ENCODE results near the gene GOLGA6L2.
"Not testable (repeated sequence)": the region's sequence is repeated elsewhere in the genome, so short reads cannot be mapped to it uniquely, and the experiment has no call there.

Gene GOLGA6L2, protein sequence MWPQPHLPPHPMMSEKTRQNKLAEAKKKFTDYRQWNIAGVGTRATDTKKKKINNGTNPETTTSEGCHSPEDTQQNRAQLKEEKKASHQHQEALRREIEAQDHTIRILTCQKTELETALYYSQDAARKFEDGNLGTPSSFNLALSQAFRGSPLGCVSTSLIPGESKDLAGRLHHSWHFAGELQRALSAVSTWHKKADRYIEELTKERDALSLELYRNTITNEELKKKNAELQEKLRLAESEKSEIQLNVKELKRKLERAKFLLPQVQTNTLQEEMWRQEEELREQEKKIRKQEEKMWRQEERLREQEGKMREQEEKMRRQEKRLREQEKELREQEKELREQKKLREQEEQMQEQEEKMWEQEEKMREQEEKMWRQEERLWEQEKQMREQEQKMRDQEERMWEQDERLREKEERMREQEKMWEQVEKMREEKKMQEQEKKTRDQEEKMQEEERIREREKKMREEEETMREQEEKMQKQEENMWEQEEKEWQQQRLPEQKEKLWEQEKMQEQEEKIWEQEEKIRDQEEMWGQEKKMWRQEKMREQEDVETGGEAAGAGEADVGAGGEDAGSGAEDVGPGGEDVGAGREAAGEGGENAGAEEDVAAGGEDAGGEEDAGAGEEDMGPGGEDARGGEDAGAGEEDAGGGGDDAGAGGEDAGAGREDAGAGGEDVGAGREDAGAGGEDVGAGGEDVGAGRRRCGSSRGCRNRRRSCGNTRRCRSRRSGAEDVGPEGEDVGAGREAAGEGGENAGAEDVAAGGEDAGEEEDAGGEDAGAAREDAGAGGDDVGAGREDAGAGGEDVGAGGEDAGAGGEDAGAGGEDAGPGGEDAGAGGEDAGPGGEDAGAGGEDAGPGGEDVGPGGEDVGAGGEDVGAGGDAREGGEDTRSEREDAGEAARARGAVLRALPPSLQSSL

DNA sequence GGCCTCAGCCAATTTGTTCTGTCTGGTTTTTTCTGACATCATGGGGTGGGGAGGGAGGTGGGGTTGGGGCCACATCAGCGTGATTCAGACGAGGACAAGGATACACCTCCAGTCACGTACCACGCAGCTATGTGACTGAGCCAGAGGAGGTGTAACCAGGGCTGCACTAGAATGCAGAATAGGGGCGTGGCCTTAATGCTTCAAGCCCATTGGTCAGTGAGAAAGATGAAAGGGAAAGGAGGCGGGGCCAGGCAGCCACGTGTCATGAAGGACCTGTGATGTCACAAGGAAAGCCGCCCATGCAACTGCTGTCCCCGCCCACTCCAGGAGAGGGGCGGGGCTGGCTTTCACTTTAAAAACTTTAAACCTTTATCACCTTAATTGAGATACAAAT, at the start of gene GOLGA6L2:
TSS of gene GOLGA6L2 (minus strand) at position 137 of the 394 bp plus-strand sequence. CDS start at position 75, 62 bp downstream.
- no peak for DNase-seq (ENCODE audit: low read depth, low spot score)

DNA sequence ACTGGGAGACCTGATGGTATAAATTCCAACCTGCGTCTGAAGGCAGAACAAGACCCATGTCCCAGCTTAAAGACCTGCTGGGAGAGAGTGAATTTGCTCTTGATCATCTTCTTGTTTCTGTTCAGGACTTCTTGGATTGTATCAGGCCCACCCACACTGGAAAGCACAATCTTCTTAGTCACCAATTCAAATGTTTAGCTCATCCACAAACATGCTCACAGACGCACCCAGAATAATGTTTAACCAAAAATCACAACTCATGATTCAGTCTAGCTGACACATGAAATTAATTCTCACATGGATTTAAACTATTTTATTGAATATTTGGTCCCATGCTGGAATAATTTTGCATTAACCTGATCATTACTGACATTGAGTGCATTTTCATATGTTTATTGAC, 37.8 kb upstream of the GOLGA6L2 start:
- no peak for DNase-seq (ENCODE audit: low read depth, low spot score)

DNA sequence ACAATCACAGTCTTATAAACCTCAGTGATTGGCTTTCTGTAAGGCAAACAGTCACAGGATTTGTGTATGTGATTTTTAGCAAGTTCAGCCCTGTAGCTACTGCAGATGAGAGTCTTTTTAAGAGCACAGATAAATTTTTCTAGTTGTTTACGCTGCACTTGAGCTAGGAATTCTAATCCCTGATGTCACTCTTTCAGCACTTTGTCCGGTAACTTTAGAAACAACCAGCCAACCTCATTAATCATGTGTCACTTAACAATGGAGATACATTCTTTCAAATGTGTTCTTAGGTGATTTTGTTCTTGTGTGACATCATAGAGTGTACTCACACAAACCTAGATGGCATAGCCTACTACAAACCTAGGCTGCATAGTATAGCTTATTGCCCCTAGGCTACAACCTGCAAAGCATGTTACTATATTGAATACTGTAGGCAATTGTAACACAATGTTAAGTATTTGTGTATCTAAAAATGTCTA, 36.8 kb upstream of the GOLGA6L2 start:
- no peak for DNase-seq (ENCODE audit: low read depth, low spot score)

DNA sequence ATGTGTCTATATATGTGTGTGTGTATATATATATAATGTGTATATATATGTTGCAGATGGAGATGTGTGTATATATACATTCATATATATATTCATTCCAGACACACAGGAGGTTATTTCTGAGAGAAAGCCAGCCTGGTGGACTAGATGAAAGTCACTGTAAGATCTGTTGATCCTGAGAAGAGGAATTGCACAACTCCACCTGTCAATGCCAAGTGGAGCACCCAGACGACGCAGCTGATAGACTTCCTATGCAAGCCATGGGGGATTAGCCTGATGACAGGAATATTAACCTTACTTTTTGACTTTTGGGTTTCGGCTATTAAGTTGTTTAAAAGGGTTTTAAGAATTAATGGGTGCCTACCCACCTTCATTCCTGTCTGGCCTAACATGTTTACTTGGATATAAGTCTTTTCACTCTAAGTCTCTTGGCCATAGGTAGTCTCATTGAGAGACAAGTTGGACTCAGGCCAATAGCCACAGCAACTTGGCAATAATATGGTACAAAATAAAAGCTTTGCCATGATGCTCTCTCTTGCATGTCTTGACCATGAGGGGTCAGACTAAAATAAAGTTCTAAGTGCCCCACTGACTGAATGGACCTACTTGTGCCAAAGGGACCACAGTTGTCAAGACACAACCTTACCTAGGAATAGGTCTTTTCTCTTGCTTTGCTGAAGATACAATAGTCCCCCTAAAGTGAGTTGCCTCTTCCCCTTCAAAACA, 35.9 kb upstream of the GOLGA6L2 start:
- DNase-seq (ENCODE audit: low read depth, low spot score) = no peak

DNA sequence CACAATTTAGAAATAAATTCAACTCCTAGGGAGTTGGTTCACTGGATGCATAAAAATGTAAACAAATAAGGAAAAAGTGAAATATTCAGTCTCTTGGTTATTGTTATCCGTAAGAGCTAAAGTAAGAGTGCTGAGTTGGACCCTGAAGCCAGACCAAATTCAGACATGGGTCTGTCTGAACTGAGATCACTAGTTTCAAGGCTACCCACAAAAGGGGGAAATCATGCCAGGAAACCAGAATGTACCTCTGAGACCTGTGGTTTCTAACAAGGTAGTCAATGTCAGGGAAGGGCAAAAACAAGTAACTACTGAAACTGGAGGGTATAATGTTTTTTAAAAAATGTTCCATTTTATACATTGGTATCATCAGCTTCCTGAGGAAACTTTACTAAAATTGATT, 35.2 kb upstream of the GOLGA6L2 start:
- no peak for DNase-seq (ENCODE audit: low read depth, low spot score)

DNA sequence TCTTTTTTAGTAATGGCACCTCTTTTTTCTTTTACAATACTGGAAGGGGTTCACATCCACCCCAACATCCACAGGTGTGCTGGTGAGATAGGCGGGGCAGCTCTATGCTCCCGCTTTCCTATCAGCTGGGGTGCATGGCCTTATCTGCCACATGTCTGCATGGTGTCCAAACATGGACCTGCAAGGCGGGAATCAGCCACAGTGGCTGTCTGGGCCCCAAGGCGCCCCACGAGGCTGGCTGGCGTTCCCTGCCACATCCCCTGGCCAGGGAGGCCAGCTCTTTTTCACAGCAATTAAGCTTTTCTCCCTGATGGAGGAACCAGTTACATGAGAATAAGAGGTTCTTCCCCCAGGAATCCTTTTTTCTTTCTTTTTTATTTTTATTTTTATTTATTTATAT, 30.9 kb upstream of the GOLGA6L2 start:
- DNase-seq (ENCODE audit: low read depth, low spot score) = no peak

DNA sequence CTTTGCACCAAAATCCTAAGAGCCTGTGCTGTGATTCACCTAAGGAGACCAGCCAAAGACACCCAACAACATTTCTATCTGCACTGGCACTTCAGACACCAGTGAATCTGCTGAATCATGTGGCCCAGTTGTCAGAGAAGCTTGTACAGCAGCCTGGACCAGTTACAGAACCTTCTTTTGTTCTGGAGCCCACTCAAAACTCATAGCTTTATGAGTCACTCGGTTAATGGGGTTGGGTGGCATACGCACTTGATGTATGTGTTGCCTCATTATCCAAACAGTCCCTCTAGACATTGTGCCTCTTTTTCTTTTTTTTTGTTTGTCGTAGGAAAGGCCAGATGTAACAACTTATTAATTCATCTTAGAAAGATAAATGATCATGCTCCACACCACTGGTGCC, 25.6 kb upstream of the GOLGA6L2 start:
- no peak for DNase-seq (ENCODE audit: low read depth, low spot score)

DNA sequence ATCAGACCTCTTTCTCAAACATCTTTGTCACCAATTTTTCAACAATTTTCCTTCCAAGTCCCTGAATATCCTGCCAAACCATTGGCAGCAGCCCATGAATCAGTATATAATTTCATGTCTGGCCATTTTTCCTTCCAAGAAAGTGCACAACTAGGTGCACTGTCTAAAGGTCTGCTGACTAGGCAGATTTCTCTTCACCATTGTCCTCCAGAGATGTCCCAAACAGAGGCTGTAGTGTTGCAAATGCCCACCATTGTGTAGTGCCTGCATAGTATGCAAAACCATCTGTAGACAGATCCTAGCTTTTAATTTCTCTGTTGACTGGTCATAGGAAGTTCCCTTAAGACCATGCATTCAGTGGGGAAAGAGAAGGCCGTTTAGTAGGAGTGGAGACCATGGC, 25.0 kb upstream of the GOLGA6L2 start:
- DNase-seq (ENCODE audit: low read depth, low spot score) = no peak

DNA sequence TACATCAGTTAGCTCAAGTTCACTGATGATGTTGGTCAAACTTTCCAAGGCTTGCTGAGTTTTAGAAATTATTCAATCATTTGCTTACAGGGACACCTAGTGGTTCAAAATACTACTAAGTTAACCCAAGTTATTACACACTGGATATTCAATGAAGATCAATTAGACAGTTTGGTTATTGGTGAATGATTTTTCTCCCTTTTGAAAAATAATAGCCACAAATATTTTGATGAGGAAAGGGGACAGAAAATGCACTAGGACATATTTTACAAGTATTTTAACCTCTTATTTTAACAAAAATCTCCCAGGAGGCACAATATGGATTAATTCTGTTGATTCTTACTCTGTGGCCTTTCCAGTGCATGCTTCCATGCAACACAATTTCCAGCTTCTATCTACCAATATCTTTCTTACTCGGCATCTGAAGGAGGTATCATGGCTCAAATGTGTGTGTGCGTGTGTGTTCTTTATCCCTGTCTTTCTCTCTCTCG, 20.1 kb upstream of the GOLGA6L2 start:
- no peak for DNase-seq (ENCODE audit: low read depth, low spot score)

DNA sequence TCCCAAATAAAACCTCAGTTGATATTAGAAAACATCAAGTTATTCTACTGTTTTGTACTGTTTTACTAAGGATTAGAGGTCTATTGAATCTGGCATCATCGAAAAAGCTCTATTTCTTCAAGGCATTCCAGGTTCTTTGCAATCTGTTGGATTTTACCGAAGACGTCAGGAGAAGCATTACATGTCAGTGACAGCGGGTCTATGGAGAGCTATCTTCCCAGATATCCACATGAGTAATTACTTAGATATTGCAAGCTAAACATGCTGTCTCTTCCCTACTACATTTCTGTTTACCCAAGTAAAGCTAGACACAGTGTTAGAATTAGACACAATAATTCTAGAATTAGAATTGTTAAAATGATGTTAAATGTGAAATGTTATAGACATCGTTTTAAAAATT, 10.8 kb upstream of the GOLGA6L2 start:
- DNase-seq (ENCODE audit: low read depth, low spot score) = no peak

DNA sequence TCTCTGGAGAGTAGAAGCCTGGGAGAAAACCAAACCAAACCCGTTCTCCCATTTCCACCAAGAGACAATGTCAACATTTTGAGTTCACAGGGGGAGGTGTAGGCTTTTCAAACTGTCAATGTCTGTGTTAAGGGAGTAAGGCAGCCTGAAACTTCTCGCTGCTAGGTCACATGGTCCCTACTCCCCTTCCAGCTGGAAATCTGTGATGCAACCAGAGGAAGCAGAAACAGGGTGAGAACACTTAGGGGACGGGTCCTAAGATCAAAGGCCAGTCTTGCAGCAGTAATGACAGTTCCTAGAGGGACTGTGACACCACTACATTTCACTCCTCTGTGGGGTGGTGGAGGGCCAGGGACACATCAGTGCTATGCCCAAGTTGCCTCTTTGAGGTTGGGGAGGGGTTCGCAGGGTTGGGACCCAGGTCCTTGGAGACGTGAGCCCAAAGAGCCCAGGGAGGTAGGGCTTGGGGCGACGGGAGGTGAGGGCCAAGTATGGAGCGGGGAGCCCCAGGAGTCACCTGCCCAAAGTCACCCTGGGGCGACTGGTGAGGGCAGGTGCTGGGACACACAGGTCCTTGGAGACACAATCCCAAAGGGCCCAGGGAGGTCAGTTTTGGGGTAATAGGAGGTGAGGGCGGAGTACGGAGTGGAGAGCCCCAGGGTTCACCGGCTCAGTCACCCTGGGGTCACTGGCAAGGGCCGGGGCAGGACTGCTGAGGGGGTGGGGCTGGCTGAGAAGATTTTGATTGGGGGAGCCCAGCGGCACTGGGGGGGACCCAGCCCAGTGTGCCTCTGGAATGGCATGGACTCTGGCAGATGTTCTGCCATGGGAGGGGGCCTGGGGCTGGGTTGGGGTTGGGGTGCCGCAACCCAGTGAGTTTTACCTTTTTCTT, 582 bp downstream of the GOLGA6L2 start:
- DNase-seq (ENCODE audit: low read depth, low spot score) = no peak

DNA sequence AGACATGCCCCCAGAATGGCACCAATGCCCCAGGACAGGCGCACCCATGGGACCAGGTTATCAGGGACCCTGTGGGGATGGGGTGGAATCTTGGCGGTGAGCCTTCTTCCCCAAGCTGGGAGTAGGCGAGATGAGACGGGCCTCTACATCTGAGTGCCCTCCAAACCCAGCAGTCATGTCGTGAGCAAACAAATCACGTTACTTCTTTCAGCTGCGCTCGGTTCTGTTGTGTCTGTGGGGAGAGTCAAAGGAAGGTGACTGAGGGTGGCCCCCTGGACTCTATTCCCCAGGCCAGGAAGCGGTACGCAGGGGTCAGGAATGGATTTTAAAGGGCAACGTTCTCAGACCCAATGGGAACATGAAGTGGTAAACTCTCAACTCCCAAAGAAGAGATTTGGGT, 2.8 kb downstream of the GOLGA6L2 start:
- DNase-seq (ENCODE audit: low read depth, low spot score) = no peak

DNA sequence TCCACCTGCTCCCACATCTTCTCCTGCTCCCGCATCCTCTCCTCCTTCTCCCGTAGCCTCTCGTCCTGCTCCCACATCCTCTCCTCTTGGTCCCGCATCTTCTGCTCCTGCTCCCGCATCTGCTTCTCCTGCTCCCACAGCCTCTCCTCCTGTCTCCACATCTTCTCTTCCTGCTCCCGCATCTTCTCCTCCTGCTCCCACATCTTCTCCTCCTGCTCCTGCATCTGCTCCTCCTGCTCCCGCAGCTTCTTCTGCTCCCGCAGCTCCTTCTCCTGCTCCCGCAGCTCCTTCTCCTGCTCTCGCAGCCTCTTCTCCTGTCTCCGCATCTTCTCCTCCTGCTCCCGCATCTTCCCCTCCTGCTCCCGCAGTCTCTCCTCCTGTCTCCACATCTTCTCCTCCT, 5.8 kb downstream of the GOLGA6L2 start:
- DNase-seq (ENCODE audit: low read depth, low spot score) = no peak

DNA sequence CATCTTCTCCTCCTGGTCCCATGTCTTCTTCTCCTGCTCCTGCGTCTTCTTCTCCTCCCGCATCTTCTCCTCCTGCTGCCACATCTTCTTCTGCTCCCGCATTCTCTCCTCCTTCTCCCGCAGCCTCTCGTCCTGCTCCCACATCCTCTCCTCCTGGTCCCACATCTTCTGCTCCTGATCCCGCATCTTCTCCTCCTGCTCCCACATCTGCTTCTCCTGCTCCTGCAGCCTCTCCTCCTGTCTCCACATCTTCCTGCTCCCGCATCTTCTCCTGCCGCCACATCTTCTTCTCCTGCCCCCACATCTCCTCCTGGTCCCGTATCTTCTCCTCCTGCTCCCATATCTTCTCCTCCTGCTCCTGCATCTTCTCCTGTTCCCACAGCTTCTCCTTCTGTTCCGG, 6.4 kb downstream of the GOLGA6L2 start:
- no peak for DNase-seq (ENCODE audit: low read depth, low spot score)

DNA sequence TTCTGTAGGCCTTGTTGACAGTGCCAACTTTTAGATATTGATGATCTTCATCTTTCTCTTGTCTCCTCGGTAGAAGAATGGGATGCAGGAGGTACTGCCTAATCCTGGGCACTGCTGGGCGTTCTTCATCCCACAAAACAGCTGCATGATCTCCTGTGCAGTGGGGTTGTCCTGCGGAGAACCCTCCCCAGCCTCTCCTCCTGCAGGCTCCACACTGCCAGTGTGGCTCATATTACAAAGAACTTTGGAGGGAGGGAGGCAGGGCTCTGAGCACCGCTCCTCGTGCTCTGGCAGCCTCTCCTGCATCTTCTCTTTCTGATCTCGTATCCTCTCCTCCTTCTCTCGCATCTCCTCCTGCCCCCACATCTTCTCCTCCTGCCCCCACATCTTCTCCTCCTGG, 7.5 kb downstream of the GOLGA6L2 start:
- DNase-seq (ENCODE audit: low read depth, low spot score) = no peak

DNA sequence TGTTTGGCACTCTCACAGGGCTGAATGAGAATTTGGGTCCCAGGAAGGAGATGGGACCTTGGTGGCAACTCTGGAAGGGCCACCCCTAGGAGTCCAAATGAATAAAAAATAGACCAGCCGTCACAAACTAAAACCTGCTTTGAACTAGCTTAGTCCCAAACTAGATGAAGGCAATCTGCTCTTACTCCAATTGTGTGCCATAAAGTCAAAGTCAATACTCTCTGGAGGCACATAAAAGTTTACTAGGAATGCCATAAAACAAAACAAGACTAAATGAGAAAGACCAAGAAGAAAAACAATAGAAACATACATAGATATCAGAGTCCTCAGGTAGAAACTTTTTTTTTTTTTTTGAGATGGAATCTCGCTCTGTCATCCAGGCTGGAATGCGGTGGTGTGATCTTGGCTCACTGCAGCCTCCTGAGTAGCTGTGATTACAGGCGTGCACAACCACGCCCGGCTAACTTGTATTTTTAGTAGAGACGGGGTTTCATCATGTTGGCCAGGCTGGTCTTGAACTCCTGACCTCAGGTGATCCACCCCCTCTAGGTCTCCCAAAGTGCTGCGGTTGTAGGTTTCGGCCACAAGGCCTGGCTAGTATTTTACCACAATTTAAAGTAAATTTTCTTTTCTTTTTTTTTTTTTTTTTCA, 8.1 kb downstream of the GOLGA6L2 start:
- DNase-seq (ENCODE audit: low read depth, low spot score) = no peak

DNA sequence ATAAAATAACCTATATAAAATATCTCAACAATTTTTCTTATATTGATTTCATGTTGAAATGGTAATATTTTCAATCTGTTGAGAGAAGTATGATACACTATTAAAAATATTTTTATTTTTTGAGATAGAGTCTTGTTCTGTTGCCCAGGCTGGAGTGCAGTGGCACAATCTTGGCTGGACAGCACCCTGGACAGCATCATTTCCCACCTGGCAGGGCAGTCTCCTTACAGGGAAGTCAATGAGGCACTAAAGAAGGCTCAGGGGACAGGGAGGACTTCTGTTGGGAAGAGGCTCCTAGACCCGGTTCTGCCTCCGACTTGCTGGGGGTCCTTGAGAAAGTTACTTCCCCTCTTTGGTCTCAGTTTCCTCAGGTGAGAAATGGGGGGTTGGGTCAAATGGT, 9.4 kb downstream of the GOLGA6L2 start:
- DNase-seq (ENCODE audit: low read depth, low spot score) = no peak

DNA sequence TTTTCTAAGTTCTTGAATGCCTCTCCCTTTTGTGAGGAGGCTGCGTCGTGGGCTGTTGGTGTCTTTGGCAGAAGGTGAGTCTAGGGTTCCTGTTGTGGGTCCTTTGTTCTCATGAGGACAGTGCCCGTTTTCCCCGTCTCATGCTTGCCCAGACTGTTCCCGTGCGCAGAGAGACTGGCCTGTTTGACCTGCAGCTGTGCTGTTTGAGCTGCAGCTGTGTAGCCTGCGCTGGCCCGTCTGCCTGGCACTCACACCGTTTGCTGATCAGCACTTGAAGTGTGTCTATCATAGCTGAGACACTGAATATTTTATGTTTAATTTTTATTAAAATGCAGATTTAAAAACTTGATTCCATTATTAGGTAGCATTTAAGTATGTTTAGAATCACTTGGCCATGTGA, 9.9 kb downstream of the GOLGA6L2 start:
- no peak for DNase-seq (ENCODE audit: low read depth, low spot score)

DNA sequence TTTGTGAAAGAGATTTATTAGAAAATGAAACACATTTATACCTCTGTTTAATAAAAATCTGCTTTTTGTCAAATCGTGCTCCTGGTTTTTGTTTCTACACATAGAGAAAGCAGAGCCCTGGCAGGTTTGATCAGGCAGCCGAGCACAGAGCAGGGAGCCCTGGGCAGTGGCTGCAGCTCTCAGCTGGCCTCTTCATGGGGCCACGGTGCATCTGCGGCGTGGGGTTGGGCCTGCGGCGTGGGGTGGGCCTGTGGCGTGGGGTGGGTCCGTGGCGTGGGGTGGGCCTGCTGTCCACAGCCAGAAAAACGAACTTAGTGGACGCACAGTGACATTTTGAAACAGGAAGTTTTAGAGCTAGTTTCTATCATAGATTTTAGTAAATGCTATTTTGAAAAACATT, 10.6 kb downstream of the GOLGA6L2 start:
- no peak for DNase-seq (ENCODE audit: low read depth, low spot score)

DNA sequence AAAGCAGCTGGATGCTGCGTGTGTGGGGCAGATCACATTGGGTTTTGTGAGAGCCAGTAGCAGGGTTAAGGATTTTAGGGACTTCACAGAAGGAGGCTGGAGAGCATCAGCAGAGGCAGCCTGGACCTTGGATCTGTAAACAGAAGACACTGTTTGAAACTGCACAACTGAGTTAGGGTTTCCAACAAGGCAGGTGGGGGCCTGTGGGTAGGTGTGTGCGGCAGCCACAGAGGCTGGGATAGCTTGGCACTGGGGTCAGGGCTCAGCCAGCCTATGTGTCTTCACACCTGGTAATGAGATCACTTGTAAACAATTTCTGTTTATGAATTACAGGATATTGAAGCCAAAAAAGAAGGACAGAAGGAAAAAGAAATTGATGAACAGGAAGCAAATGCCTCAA, 12.3 kb downstream of the GOLGA6L2 start:
- not testable (repeated sequence) for DNase-seq (ENCODE audit: low read depth, low spot score)
